ENCODE results near the gene MLH3. TPM values are rescaled to one million over a fixed set of nuclear protein-coding genes. Genes with fewer than 3 reads are reported as not detected.

MLH3 gene
- total and polyA plus RNA-seq, 10 of the 15 experiments (the other 5 are each of a cell fraction or from before 2014, with no cell fraction given) = 12.6 to 31.2 (median 19.6) TPM

GRCh38 chr14:75040959-75041358, 10.3 kb downstream of the MLH3 start (continued):
- TF ChIP-seq NFXL1 (IDR thresholded peaks at IDR 0.05; ENCODE audit: borderline replicate concordance) (no peak), MYC (IDR thresholded peaks at IDR 0.05; ENCODE audit: insufficient read depth, insufficient read length, insufficient replicate concordance, low read length, severe bottlenecking) (no peak), CHD4 (IDR thresholded peaks at IDR 0.05) (no peak), BRCA1 (IDR thresholded peaks at IDR 0.05; ENCODE audit: low read depth, low read length) (no peak), ZBTB4 (CRISPR knock-in tag; IDR thresholded peaks at IDR 0.05) (no peak)

GRCh38 chr14:75040507-75040906, 10.8 kb downstream of the MLH3 start:
- ChIA-PET POLR2A (interaction anchor here (0.5 kb wide), 1 partner anchor 13 kb away, joined by 4 read pairs; no protein-coding TSS in a partner anchor), CTCF (interaction anchor here (0.8 kb wide), 1 partner anchor 9 kb away, joined by 3 read pairs; no protein-coding TSS in a partner anchor), SMC1A (ENCODE audit: uncharacterized antibody, unreplicated experiment) (no interaction called here), RAD21 (ENCODE audit: unreplicated experiment) (interaction anchor here (0.6 to 1.2 kb wide), 2 partner anchors 38 to 94 kb away, joined by 3 to 4 read pairs; partner anchors contain the start of gene EIF2B2)
- peaks cover 2% of the 10 kb centered on the region for H3K79me2 ChIP-seq (ENCODE audit: control insufficient read depth, insufficient read depth, low read length)
- FAIRE-seq = no peak
- in situ Hi-C loops (cut with MboI) = no loop called here
- no peak overlapping the region for H3K4me2 ChIP-seq (ENCODE audit: control insufficient read depth, insufficient read depth)
- peaks cover 0 to 8% of the 10 kb centered on the region in 2 experiments; a peak in 2 of 4 replicates for H3K36me3 ChIP-seq (ENCODE audit: control insufficient read depth in 2 of 2, insufficient read depth in 2 of 2, low read length in 1 of 2)
- ATAC-seq = no peak
- H3K27ac ChIP-seq (ENCODE audit: control insufficient read depth, insufficient read depth) = no peak overlapping the region
- no peaks in the 10 kb centered on the region for H3K9me3 ChIP-seq (replicated peaks; ENCODE audit: control insufficient read depth, insufficient read depth, low read length)
- H3K4me3 ChIP-seq = no peak overlapping the region
- no peak overlapping the region for H3K9ac ChIP-seq (ENCODE audit: control insufficient read depth, insufficient read depth, low read length)
- no peaks in the 10 kb centered on the region for H3K4me1 ChIP-seq (ENCODE audit: control insufficient read depth, insufficient read depth, low read length)
- no TSS peak for BruUV-seq (replicated peaks)
- WGBS (ENCODE audit: insufficient coverage, insufficient replicate concordance, low lambda C conversion rate, missing lambda C conversion rate) = 100% methylated on average over 1 of the region's 1 CpG
- intact Hi-C loops (cut with micrococcal nuclease; ENCODE audit: unreplicated experiment) = no loop called here
- DNase-seq (ENCODE audit: low read depth, low spot score) = no peak
- no peak overlapping the region for H2AFZ ChIP-seq (ENCODE audit: control insufficient read depth, low read depth, low read length)
- TF ChIP-seq CTCF (IDR thresholded peaks at IDR 0.05 in 2 of 3, conservative IDR thresholded peaks at IDR 0.05 in 1 of 3; ENCODE audit: control insufficient read depth in 2 of 3, extremely low read depth in 1 of 3, insufficient read depth in 1 of 3, low read depth in 3 of 3, low read length in 3 of 3) = no peak
- no peaks in the 10 kb centered on the region for H3K27me3 ChIP-seq (replicated peaks in 1 of 2; ENCODE audit: control insufficient read depth in 2 of 2, insufficient read depth in 2 of 2, low read length in 1 of 2)
- H4K20me1 ChIP-seq (ENCODE audit: control insufficient read depth, insufficient read depth) = no peaks in the 10 kb centered on the region
